Left forelimb (tissue), 1 donor: ENCODE measurements around the gene FIZ1.

Experiments used
- DNase-seq: peaks from one replicate; pipeline ENCODE4 v3.0.0-alpha.2; 2018; ENCODE audit warnings: low spot score

Gene FIZ1

GRCh38 chr19:55635856-55636440 lies 36.6 kb upstream of the FIZ1 start:
- no peak for DNase-seq

GRCh38 chr19:55635334-55635717 lies 36.0 kb upstream of the FIZ1 start:
- no peak for DNase-seq

- no peak for DNase-seq
Observed at GRCh38 chr19:55633861-55634260, 34.5 kb upstream of the FIZ1 start.

GRCh38 chr19:55632463-55632834 lies 33.1 kb upstream of the FIZ1 start:
- no peak for DNase-seq

GRCh38 chr19:55626350-55626749 lies 27.0 kb upstream of the FIZ1 start:
- no peak for DNase-seq

GRCh38 chr19:55625004-55625326 lies 25.6 kb upstream of the FIZ1 start:
- no peak for DNase-seq

GRCh38 chr19:55624109-55625003 lies 25.0 kb upstream of the FIZ1 start, which contains the start of gene ZNF784:
Gene ZNF784, minus strand, starts transcription at chr19:55624566. Its CDS starts 5 bp downstream, at chr19:55624561.
- peak; percentile 96 for DNase-seq

GRCh38 chr19:55623561-55623960 lies 24.2 kb upstream of the FIZ1 start:
- DNase-seq, result no peak

GRCh38 chr19:55623130-55623529 lies 23.8 kb upstream of the FIZ1 start:
- no peak for DNase-seq

GRCh38 chr19:55622242-55622969 lies 23.1 kb upstream of the FIZ1 start:
- no peak for DNase-seq

GRCh38 chr19:55621673-55622231 lies 22.4 kb upstream of the FIZ1 start:
- DNase-seq, result no peak

- no peak for DNase-seq
Observed at GRCh38 chr19:55621205-55621672, 21.9 kb upstream of the FIZ1 start.

GRCh38 chr19:55620410-55621204 lies 21.3 kb upstream of the FIZ1 start:
- no peak for DNase-seq

GRCh38 chr19:55619286-55619685 lies 20.0 kb upstream of the FIZ1 start:
- DNase-seq, result no peak

- DNase-seq, result no peak
Observed at GRCh38 chr19:55618426-55618825, 19.1 kb upstream of the FIZ1 start.

- DNase-seq, result no peak
Observed at GRCh38 chr19:55617426-55617825, 18.1 kb upstream of the FIZ1 start.

- DNase-seq, result no peak
Observed at GRCh38 chr19:55616395-55616875, 17.1 kb upstream of the FIZ1 start.

GRCh38 chr19:55615543-55616394 lies 16.5 kb upstream of the FIZ1 start:
- DNase-seq, result no peak

- no peak for DNase-seq
Observed at GRCh38 chr19:55614711-55615542, 15.6 kb upstream of the FIZ1 start.
